Heart right ventricle (tissue), 16 donors: ENCODE measurements around the gene SSX2IP. TPM values are rescaled to one million over a fixed set of nuclear protein-coding genes. Genes with fewer than 3 reads are reported as not detected.

Experiments used
- ATAC-seq, 8 donors: fragments of 200-7000 bp; cut with Tn5 transposase; one replicate each; pipeline ENCODE4 v1.9.1; 2020; ENCODE audit warnings: mild to moderate bottlenecking in 8 of 8, moderate library complexity in 8 of 8, moderate number of reproducible peaks in 1 of 8
- DNase-seq, 2 donors: peaks; one replicate each; pipeline ENCODE4 v3.0.0-alpha.2; 2020
- H3K27ac ChIP-seq, 10 donors: fragments of 200-600 bp; sonication (generic) in 2 of 10; one replicate each; pipeline versions ENCODE4 v1.5.0 to v1.8.0; 2020 to 2022; ENCODE audit warnings: mild to moderate bottlenecking in 3 of 10
- H3K27me3 ChIP-seq, 7 donors: fragments of 200-600 bp; one replicate each; pipeline ENCODE4 v1.8.0; 2021 to 2022; ENCODE audit warnings: mild to moderate bottlenecking in 2 of 7
- H3K36me3 ChIP-seq, 9 donors: fragments of 200-600 bp; sonication (generic) in 1 of 9; one replicate each; pipeline versions ENCODE4 v1.5.0 to v1.8.0; 2020 to 2022; ENCODE audit warnings: mild to moderate bottlenecking in 2 of 9
- H3K4me1 ChIP-seq, 9 donors: fragments of 200-600 bp; sonication (generic) in 1 of 9; one replicate each; pipeline versions ENCODE4 v1.5.0 to v1.8.0; 2020 to 2022; ENCODE audit warnings: mild to moderate bottlenecking in 4 of 9
- H3K4me3 ChIP-seq, 10 donors: fragments of 200-600 bp; sonication (generic) in 2 of 10; one replicate each; pipeline versions ENCODE4 v1.5.0 to v1.8.0; 2020 to 2022; ENCODE audit warnings: mild to moderate bottlenecking in 7 of 10, moderate library complexity in 2 of 10
- H3K9me3 ChIP-seq, 11 donors: fragments of 200-600 bp in 10 of 11; sonication (generic) in 2 of 11; one replicate each; pipeline versions ENCODE4 v1.5.0 to v1.8.0; 2013 to 2022; ENCODE audit warnings: mild to moderate bottlenecking in 2 of 11, control low read depth in 1 of 11, moderate library complexity in 1 of 11
- CTCF ChIP-seq, 9 donors: fragments of 200-600 bp; sonication (generic) in 2 of 9; IDR thresholded peaks; one replicate each; pipeline versions ENCODE4 v1.5.0 to v1.8.0; 2021 to 2022; ENCODE audit warnings: antibody characterized with exemption in 9 of 9, mild to moderate bottlenecking in 5 of 9, moderate library complexity in 1 of 9
- WGBS, 2 donors: extraction: QIAGEN DNeasy Blood & Tissue Kit; methylation state at CpG; one replicate each; pipeline ENCODE4 v1.1.7; 2013; ENCODE audit warnings: inconsistent platforms in 1 of 2; 5-methylcytosine and 5-hydroxymethylcytosine counted together
- intact Hi-C, 10 donors: fragments of 100-400 bp; cut with DNase I; formaldehyde crosslinking; loops; one replicate each; pipeline versions ENCODE4 v1.11.1 to v1.14.2; 2022
- polyA plus RNA-seq, 2 donors: library from polyadenylated mRNA; stranded (reverse); fragments of 200-250 nt; gene quantifications; one replicate each; pipeline ENCODE4 v1.2.3, GENCODE V29; 2013
- total RNA-seq, 10 donors: library from RNA; stranded (reverse); fragmentation: NEBNext Ultra II Directional in 3 of 10; extraction: Animal tissue kit (Norgen Biotek cat#: 25700) in 3 of 10; gene quantifications; one replicate each; pipeline versions ENCODE4 v1.2.1 to v1.2.4, GENCODE V29; 2021 to 2023
- donor health status: Arrhythmogenic right ventricular cardiomyopathy.
- donor health status: ischemic (EF 13 %, LVEDD 7.1; RV severe dilation, severe dysfunction).
- donor health status: healthy with polysubstance abuse.
- donor health status: DM: no; HTN: yes; CAD: no.
- donor health status: DM: no; HTN: no; CAD: no.
- donor health status: ischemic (EF 25% LVEDD 6.9; RV normal size, moderate dysfunction).
- donor health status: ischemic (EF 25% LVEDD 5.7; RV mildly dilated, moderate dysfunction).
- donor health status: healthy.
- donor health status: DM: yes; HTN: yes; CAD: no.
- donor health status: Ischemic cardiomyopathy.
- donor health status: ischemic (EF 35%, LVEDD 5.7; RV mildly dilated, moderate dysfunction).
- donor health status: nonischemic (EF 11% LVEDD 7.7; RV severe dilation, severe dysfunction).
- donor health status: DM: yes; HTN: yes; CAD: no.
- donor health status: PGD.
- donor health status: ischemic (EF 29% LVEDD 5.4; RV normal size, mild dysfunction).
- donor health status: nonischemic (EF 23%, LVEDD 6.1; RV moderate dilation, normal function).

The SSX2IP gene
- total and polyA plus RNA-seq, 12 donors = 2.9 to 14.9 (median 11.0) TPM

GRCh38 chr1:84606977-84607376 lies 83.3 kb downstream of the SSX2IP start:
- peaks cover 0 to 28% (median 17%) of the 10 kb centered on the region in 9 donors for H3K4me1 ChIP-seq
- ATAC-seq = no peak
- intact Hi-C loops = loop anchor here in 7 of 10 donors (5.0 to 10.0 kb wide), 7 partner anchors 102 to 672 kb away; partner anchors contain the start of genes GNG5 (in 2 of the 7), PRKACB (in 2 of the 7), SPATA1 (in 2 of the 7) and RPF1 (in 1 of the 7)
- H3K9me3 ChIP-seq = peaks cover 0 to 24% (median 0%) of the 10 kb centered on the region in 11 donors
- H3K4me3 ChIP-seq = no peak overlapping the region
- TF ChIP-seq CTCF (IDR thresholded peaks at IDR 0.05) = no peak
- H3K27me3 ChIP-seq = no peaks in the 10 kb centered on the region
- DNase-seq = no peak
- 89 to 91% methylated on average over 5 of the region's 5 CpGs for WGBS, 2 donors
- H3K27ac ChIP-seq = no peak overlapping the region
- no peaks in the 10 kb centered on the region for H3K36me3 ChIP-seq

GRCh38 chr1:84605157-84605556 lies 85.1 kb downstream of the SSX2IP start:
- peaks cover 0 to 25% (median 19%) of the 10 kb centered on the region in 9 donors for H3K4me1 ChIP-seq
- H3K9me3 ChIP-seq = peaks cover 0 to 24% (median 0%) of the 10 kb centered on the region in 11 donors
- DNase-seq (no peak), ATAC-seq (no peak)
- H3K4me3 ChIP-seq = no peak overlapping the region
- intact Hi-C loops = loop anchor here in 8 of 10 donors (2.0 to 10.0 kb wide), 9 partner anchors 100 to 672 kb away; partner anchors contain the start of genes GNG5 (in 2 of the 8), PRKACB (in 2 of the 8), SPATA1 (in 2 of the 8) and RPF1 (in 1 of the 8)
- H3K36me3 ChIP-seq = no peaks in the 10 kb centered on the region
- peak overlapping the region in 1 of 10 donors; percentile 83 for H3K27ac ChIP-seq
- TF ChIP-seq CTCF (IDR thresholded peaks at IDR 0.05) = no peak
- 93 to 100% methylated on average over 1 of the region's 1 CpG for WGBS, 2 donors
- H3K27me3 ChIP-seq = no peaks in the 10 kb centered on the region

GRCh38 chr1:84603941-84604830 lies 86.1 kb downstream of the SSX2IP start:
- ATAC-seq = peak; percentile 79 to 94 (median 90)
- H3K27me3 ChIP-seq = no peaks in the 10 kb centered on the region
- H3K27ac ChIP-seq = peak overlapping the region in 9 of 10 donors; percentile 11 to 83 (median 66)
- H3K36me3 ChIP-seq = no peaks in the 10 kb centered on the region
- DNase-seq = peak; percentile 23 to 76
- H3K4me1 ChIP-seq = peaks cover 0 to 35% (median 21%) of the 10 kb centered on the region in 9 donors
- TF ChIP-seq CTCF (IDR thresholded peaks at IDR 0.05) = peak; percentile 37 to 87 (median 74)
- peak overlapping the region in 8 of 10 donors; percentile 17 to 49 (median 44) for H3K4me3 ChIP-seq
- WGBS, 2 donors = 34 to 46% methylated on average over 15 of the region's 15 CpGs
- peaks cover 0 to 24% (median 0%) of the 10 kb centered on the region in 11 donors for H3K9me3 ChIP-seq
- intact Hi-C loops = loop anchor here in 9 of 10 donors (1.0 to 10.0 kb wide), 13 partner anchors 99 to 672 kb away; partner anchors contain the start of genes PRKACB (in 3 of the 9), GNG5 (in 2 of the 9), SPATA1 (in 2 of the 9) and RPF1 (in 1 of the 9)

GRCh38 chr1:84603223-84603622 lies 87.0 kb downstream of the SSX2IP start:
- intact Hi-C loops = loop anchor here in 9 of 10 donors (5.0 to 10.0 kb wide), 10 partner anchors 98 to 671 kb away; partner anchors contain the start of genes PRKACB (in 3 of the 9), GNG5 (in 2 of the 9), SPATA1 (in 2 of the 9) and RPF1 (in 1 of the 9)
- DNase-seq (no peak), ATAC-seq (peak in 7 of 8 donors; percentile 25 to 77 (median 39))
- peaks cover 0 to 41% (median 21%) of the 10 kb centered on the region in 9 donors for H3K4me1 ChIP-seq
- WGBS, 2 donors = 21 to 38% methylated on average over 2 of the region's 2 CpGs
- H3K4me3 ChIP-seq = peak overlapping the region in 6 of 10 donors; percentile 31 to 49 (median 46)
- H3K36me3 ChIP-seq = no peaks in the 10 kb centered on the region
- H3K27ac ChIP-seq = peak overlapping the region in 9 of 10 donors; percentile 11 to 83 (median 66)
- no peak for TF ChIP-seq CTCF (IDR thresholded peaks at IDR 0.05)
- peaks cover 0 to 24% (median 0%) of the 10 kb centered on the region in 11 donors for H3K9me3 ChIP-seq
- no peaks in the 10 kb centered on the region for H3K27me3 ChIP-seq
